GM20000 (cell line): Measurements from ENCODE around the gene ZNF175.

Source experiments
- DNase-seq: peaks from one replicate; pipeline ENCODE4 v3.0.0; 2012; ENCODE audit warnings: low spot score
- CTCF ChIP-seq: IDR thresholded peaks from 2 replicates; pipeline ENCODE4 v1.5.1; 2012; ENCODE audit warnings: mild to moderate bottlenecking, control low read depth; ENCODE audit errors: extremely low read depth, missing control alignments

The ZNF175 gene

DNA sequence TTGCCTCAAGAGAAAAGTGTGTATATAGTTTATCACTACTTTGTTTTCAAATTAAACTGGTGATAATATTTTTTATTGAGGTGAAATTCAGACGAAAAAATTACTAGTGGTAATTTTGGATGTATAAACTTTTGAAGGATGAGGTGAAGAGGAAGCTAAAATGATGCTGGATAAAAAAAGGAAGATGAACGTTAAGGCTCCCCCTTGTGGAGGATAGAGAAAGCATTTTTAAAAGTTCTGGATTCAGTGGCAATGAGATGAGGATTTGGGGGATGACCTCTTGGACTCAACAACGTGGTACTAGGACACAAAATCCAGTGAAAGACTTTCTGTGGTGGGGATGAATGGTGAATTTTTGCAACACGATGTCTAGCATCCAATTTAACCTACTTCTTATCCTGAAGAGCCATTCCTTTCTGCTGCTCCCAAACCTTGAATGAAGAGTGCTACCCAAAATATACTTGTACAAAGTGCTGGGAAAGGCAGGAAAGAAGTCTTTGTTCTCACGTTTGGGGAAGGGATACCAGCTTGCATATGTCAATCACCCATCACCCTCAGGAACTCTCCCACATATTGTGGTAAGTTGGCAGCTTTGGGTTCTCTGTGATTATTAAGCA is 66.4 kb downstream of the ZNF175 start:
- peak; percentile 38 for DNase-seq
- TF ChIP-seq CTCF, result peak; percentile 36

- no peak for TF ChIP-seq CTCF
Observed at GRCh38 chr19:51639916-51640315, 68.8 kb downstream of the ZNF175 start.

GRCh38 chr19:51640386-51640785 is 69.3 kb downstream of the ZNF175 start:
- no peak for DNase-seq
- no peak for TF ChIP-seq CTCF

More at GRCh38 chr19:51639916-51640315, 68.8 kb downstream of the ZNF175 start:
- DNase-seq, result no peak

DNA sequence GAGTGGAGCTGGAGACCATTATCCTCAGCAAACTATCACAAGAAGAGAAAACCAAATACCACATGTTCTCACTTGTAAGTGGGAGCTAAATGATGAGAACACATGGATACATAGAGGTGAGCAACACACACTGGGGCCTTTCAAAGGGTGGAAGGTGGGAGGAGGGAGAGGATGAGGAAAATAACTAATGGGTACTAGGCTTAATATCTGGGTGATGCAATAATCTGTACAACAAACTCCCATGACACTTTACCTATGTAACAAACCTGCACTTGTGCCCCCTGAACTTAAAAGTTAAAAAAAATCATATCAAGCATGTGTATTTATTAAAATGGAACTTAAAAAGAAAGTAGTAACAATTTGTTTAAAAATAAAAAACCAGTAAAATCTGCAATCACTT is 70.6 kb downstream of the ZNF175 start:
- TF ChIP-seq CTCF, result no peak
- no peak for DNase-seq
